GM12878 (cell line): Measurements from ENCODE around the gene NAA10. TPM values are rescaled to one million over a fixed set of nuclear protein-coding genes. Genes with fewer than 3 reads are reported as not detected.
A peak's percentile ranks its signal among the peaks of the same experiment; 100 is the strongest.

Experiments
- ATAC-seq: fragments of 200-7000 bp; cut with Tn5 transposase; 3 replicates; pipeline ENCODE4 v1.9.1; 2020; ENCODE audit warnings: mild to moderate bottlenecking, moderate library complexity
- BruUV-seq: library from RNA; stranded (reverse); fragments of 400-500 nt; replicated peaks from 2 replicates; lab custom pipeline; 2021; lab: Mats Ljungman, UMichigan
- CTCF ChIA-PET: fragments of 300-600 bp; sonication (Branson Sonifier 250); formaldehyde crosslinking; extraction: SDS; loops from one replicate; lab custom pipeline; 2021; ENCODE audit warnings: inconsistent platforms; lab: Yijun Ruan, JAX
- POLR2A ChIA-PET: fragments of 350-600 bp; formaldehyde crosslinking; extraction: SDS; loops from one replicate; lab custom pipeline; 2021; ENCODE audit warnings: inconsistent platforms; lab: Charles Lee
- RAD21 ChIA-PET: fragments of 300-600 bp; sonication (Branson Sonifier 250); formaldehyde crosslinking; loops from one replicate; lab custom pipeline; 2023; ENCODE audit warnings: antibody characterized with exemption; ENCODE audit not compliant: unreplicated experiment; lab: Charles Lee
- SMC1A ChIA-PET: fragments of 300-600 bp; sonication (Branson Sonifier 250); formaldehyde crosslinking; loops from one replicate; lab custom pipeline; 2023; ENCODE audit not compliant: unreplicated experiment, uncharacterized antibody; lab: Charles Lee
- DNase-seq: peaks from one replicate; pipeline ENCODE4 v3.0.0-alpha.2; 2011; ENCODE audit warnings: low read depth, low spot score
- FAIRE-seq: peaks from 3 replicates; lab custom pipeline; 2011; peaks lifted over from hg19 to GRCh38; lab: Jason Lieb, UNC
- H2AFZ ChIP-seq: 2 replicates; pipeline ENCODE4 v1.6.0; 2011; ENCODE audit warnings: low read depth, low read length, control low read depth; ENCODE audit not compliant: control insufficient read depth
- H3K27ac ChIP-seq: 2 replicates; pipeline ENCODE4 v1.5.1; 2011; ENCODE audit warnings: control low read depth; ENCODE audit not compliant: control insufficient read depth, insufficient read depth
- H3K27me3 ChIP-seq, 2 experiments: replicated peaks in 1 of 2; 2 replicates each; pipeline versions ENCODE4 v1.6.0 to v1.6.1; 2011; ENCODE audit warnings: low read length in 1 of 2; ENCODE audit not compliant: control insufficient read depth in 2 of 2, insufficient read depth in 2 of 2
- H3K36me3 ChIP-seq, 2 experiments: 2 replicates each; pipeline ENCODE4 v1.5.1; 2011; ENCODE audit warnings: low read length in 1 of 2; ENCODE audit not compliant: control insufficient read depth in 2 of 2, insufficient read depth in 2 of 2
- H3K4me1 ChIP-seq: 2 replicates; pipeline ENCODE4 v1.6.1; 2011; ENCODE audit warnings: mild to moderate bottlenecking, low read length, moderate library complexity, mixed read lengths; ENCODE audit not compliant: control insufficient read depth, insufficient read depth
- H3K4me2 ChIP-seq: 2 replicates; pipeline ENCODE4 v1.6.0; 2011; ENCODE audit warnings: control low read depth; ENCODE audit not compliant: control insufficient read depth, insufficient read depth
- H3K4me3 ChIP-seq: fragments of 200-600 bp; sonication (generic); 2 replicates; pipeline ENCODE4 v1.5.1; 2016
- H3K79me2 ChIP-seq: 2 replicates; pipeline ENCODE4 v1.6.0; 2011; ENCODE audit warnings: low read length; ENCODE audit not compliant: control insufficient read depth, insufficient read depth
- H3K9ac ChIP-seq: 2 replicates; pipeline ENCODE4 v1.8.0; 2011; ENCODE audit warnings: low read length, control low read depth, mixed read lengths; ENCODE audit not compliant: control insufficient read depth, insufficient read depth
- H3K9me3 ChIP-seq: replicated peaks from 3 replicates; pipeline ENCODE4 v1.5.1; 2011; ENCODE audit warnings: mild to moderate bottlenecking, low read length; ENCODE audit not compliant: control insufficient read depth, insufficient read depth
- H4K20me1 ChIP-seq: 2 replicates; pipeline ENCODE4 v1.6.0; 2011; ENCODE audit not compliant: control insufficient read depth, insufficient read depth
- NR2F1 ChIP-seq: fragments of 450-650 bp; conservative IDR thresholded peaks from 2 replicates; pipeline ENCODE4 v1.6.1; 2017; ENCODE audit warnings: mild to moderate bottlenecking
- POLR2A ChIP-seq: IDR thresholded peaks from 2 replicates; pipeline ENCODE4 v1.6.1; 2011; ENCODE audit warnings: low read depth, mild to moderate bottlenecking, low read length
- TAF1 ChIP-seq: IDR thresholded peaks from 2 replicates; pipeline ENCODE4 v1.6.1; 2011; ENCODE audit warnings: mild to moderate bottlenecking, low read depth, low read length, borderline replicate concordance
- WGBS: methylation state at CpG from one replicate; pipeline ENCODE4 v1.1.6; 2016; ENCODE audit warnings: low lambda C conversion rate; ENCODE audit not compliant: insufficient replicate concordance, insufficient coverage; ENCODE audit errors: missing lambda C conversion rate; 5-methylcytosine and 5-hydroxymethylcytosine counted together
- in situ Hi-C: fragments of 300-500 bp; cut with MboI; formaldehyde crosslinking; loops from 9 replicates; pipeline ENCODE4 v1.14.3; 2018; ENCODE audit warnings: mixed read lengths
- intact Hi-C: fragments of 100-400 bp; cut with micrococcal nuclease; formaldehyde crosslinking; loops from one replicate; pipeline ENCODE4 v1.14.2; 2022; ENCODE audit not compliant: unreplicated experiment
- polyA plus RNA-seq, 11 experiments: library from polyadenylated mRNA; depleted of rRNA in 4 of 11; unstranded in 6 of 11; stranded (reverse) in 5 of 11; fragments of >200 nt; fragmentation: Nextera tagmentation in 4 of 11; fragmentation: Illumina TruSeq in 1 of 11; extraction: Ambion mirVana in 4 of 11; extraction: Trizol in 1 of 11; gene quantifications; 1 replicate in 1 of 11; 2 replicates in 10 of 11; pipeline versions ENCODE4 v1.2.1 to v1.2.3, GENCODE V29; 2011 to 2016; ENCODE audit warnings: inconsistent platforms in 2 of 11, missing spikeins in 2 of 11, low read depth in 1 of 11
- total RNA-seq, 4 experiments: library from RNA; depleted of rRNA in 3 of 4; stranded (reverse); fragments of >200 nt in 3 of 4; fragmentation: Illumina TruSeq in 1 of 4; extraction: Trizol in 1 of 4; gene quantifications; 2 replicates each; pipeline versions ENCODE4 v1.2.1 to v1.2.3, GENCODE V29; 2013 to 2021
- TF ChIP-seq, protein P1 (sequence below): IDR thresholded peaks from 2 replicates; pipeline ENCODE4 v1.6.1; 2012; ENCODE audit warnings: low read length, inconsistent platforms

The NAA10 gene
- total and polyA plus RNA-seq, 10 of the 15 experiments (the other 5 are each of a cell fraction or from before 2014, with no cell fraction given): 7.9 to 212 (median 98.9) TPM

GRCh38 chrX:153952373-153953026, 17.7 kb upstream of the NAA10 start:
- ChIA-PET RAD21 (interaction anchor here (1.1 kb wide), 1 partner anchor 28 kb away, joined by 3 read pairs; no protein-coding TSS in a partner anchor), CTCF (interaction anchor here (0.6 to 1.8 kb wide), 7 partner anchors 16 to 802 kb away, joined by 3 to 5 read pairs (median 4); partner anchors contain the start of genes ARHGAP4 and NAA10), POLR2A (interaction anchor here (0.5 to 0.9 kb wide), 2 partner anchors 15 to 57 kb away, joined by 3 to 4 read pairs; no protein-coding TSS in a partner anchor), SMC1A (interaction anchor here (0.5 kb wide), 1 partner anchor 159 kb away, joined by 3 read pairs; no protein-coding TSS in a partner anchor)
- H3K9me3 ChIP-seq: no peaks in the 10 kb centered on the region
- DNase-seq (no peak), FAIRE-seq (no peak), ATAC-seq (no peak)
- no TSS peak for BruUV-seq
- H2AFZ ChIP-seq: no peak overlapping the region
- H3K9ac ChIP-seq: no peak overlapping the region
- WGBS: 93% methylated on average over 31 of the region's 32 CpGs
- peak overlapping the region; percentile 37; the same call in 1 of the 2 replicates for H3K27ac ChIP-seq
- no peaks in the 10 kb centered on the region; the same call in 1 of the 2 replicates for H3K79me2 ChIP-seq
- H3K27me3 ChIP-seq: no peaks in the 10 kb centered on the region
- intact Hi-C loops (loop anchor here (1.0 to 5.0 kb wide), 2 partner anchors 188 to 395 kb away; partner anchors contain the start of gene PLXNB3), in situ Hi-C loops (no loop called here)
- peaks cover 7 to 65% of the 10 kb centered on the region in 2 experiments for H3K36me3 ChIP-seq
- no peaks in the 10 kb centered on the region for H3K4me1 ChIP-seq
- H3K4me3 ChIP-seq: no peak overlapping the region
- no peaks in the 10 kb centered on the region for H4K20me1 ChIP-seq
- H3K4me2 ChIP-seq: no peak overlapping the region
- TF ChIP-seq POLR2A (peak; percentile 35; the same call in 1 of the 2 replicates), TAF1 (no peak)
- TF ChIP-seq, all 136 proteins: peak for 1

GRCh38 chrX:153951683-153952372, 17.0 kb upstream of the NAA10 start:
- H2AFZ ChIP-seq: no peak overlapping the region
- TF ChIP-seq POLR2A (peak; percentile 12; the same call in 1 of the 2 replicates), NR2F1 (no peak)
- TF ChIP-seq, protein P1, sequence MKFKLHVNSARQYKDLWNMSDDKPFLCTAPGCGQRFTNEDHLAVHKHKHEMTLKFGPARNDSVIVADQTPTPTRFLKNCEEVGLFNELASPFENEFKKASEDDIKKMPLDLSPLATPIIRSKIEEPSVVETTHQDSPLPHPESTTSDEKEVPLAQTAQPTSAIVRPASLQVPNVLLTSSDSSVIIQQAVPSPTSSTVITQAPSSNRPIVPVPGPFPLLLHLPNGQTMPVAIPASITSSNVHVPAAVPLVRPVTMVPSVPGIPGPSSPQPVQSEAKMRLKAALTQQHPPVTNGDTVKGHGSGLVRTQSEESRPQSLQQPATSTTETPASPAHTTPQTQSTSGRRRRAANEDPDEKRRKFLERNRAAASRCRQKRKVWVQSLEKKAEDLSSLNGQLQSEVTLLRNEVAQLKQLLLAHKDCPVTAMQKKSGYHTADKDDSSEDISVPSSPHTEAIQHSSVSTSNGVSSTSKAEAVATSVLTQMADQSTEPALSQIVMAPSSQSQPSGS: no peak
- no peak overlapping the region for H3K9ac ChIP-seq
- in situ Hi-C loops (no loop called here), intact Hi-C loops (loop anchor here (5.0 kb wide), 1 partner anchor 395 kb away; no protein-coding TSS in a partner anchor)
- no TSS peak for BruUV-seq
- DNase-seq (no peak), FAIRE-seq (no peak), ATAC-seq (no peak)
- CTCF ChIA-PET: interaction anchor here (0.6 to 8.7 kb wide), 5 partner anchors 17 to 190 kb away, joined by 3 to 172 read pairs (median 3); partner anchors contain the start of genes ARHGAP4 and NAA10
- H3K27me3 ChIP-seq: no peaks in the 10 kb centered on the region
- no peak overlapping the region for H3K27ac ChIP-seq
- RAD21 ChIA-PET: interaction anchor here (1.1 to 2.0 kb wide), 2 partner anchors 17 to 27 kb away, joined by 3 to 5 read pairs; no protein-coding TSS in a partner anchor
- H3K4me2 ChIP-seq: no peak overlapping the region
- H3K4me3 ChIP-seq: no peak overlapping the region
- H3K79me2 ChIP-seq: no peaks in the 10 kb centered on the region; the same call in 1 of the 2 replicates
- WGBS: 96% methylated on average over 28 of the region's 28 CpGs
- no peaks in the 10 kb centered on the region for H3K9me3 ChIP-seq
- no peaks in the 10 kb centered on the region for H4K20me1 ChIP-seq
- POLR2A ChIA-PET: interaction anchor here (0.5 to 0.9 kb wide), 2 partner anchors 16 to 57 kb away, joined by 3 to 4 read pairs; no protein-coding TSS in a partner anchor
- SMC1A ChIA-PET: interaction anchor here (0.5 kb wide), 1 partner anchor 158 kb away, joined by 3 read pairs; no protein-coding TSS in a partner anchor
- peaks cover 6 to 59% of the 10 kb centered on the region in 2 experiments for H3K36me3 ChIP-seq
- no peaks in the 10 kb centered on the region for H3K4me1 ChIP-seq
